ENCODE measurements around the gene ZNF630. TPM values are rescaled to one million over a fixed set of nuclear protein-coding genes. Genes with fewer than 3 reads are reported as not detected.
"Not testable (repeated sequence)": the region's sequence is repeated elsewhere in the genome, so short reads cannot be mapped to it uniquely, and the experiment has no call there.

Gene ZNF630
- total RNA-seq, 1 donor from 2014 or later: 3.1 TPM

- no peak for TF ChIP-seq CTCF (conservative IDR thresholded peaks at IDR 0.05; ENCODE audit: low read depth, low read length)
- no peak for DNase-seq (ENCODE audit: low read depth)
- no peak overlapping the region for H3K4me3 ChIP-seq (ENCODE audit: low read depth, low read length)
Measured at GRCh38 chrX:48030237-48030636, 41.2 kb downstream of the ZNF630 start.

- no peak overlapping the region for H3K4me3 ChIP-seq (ENCODE audit: low read depth, low read length)
- no peak for TF ChIP-seq CTCF (conservative IDR thresholded peaks at IDR 0.05; ENCODE audit: low read depth, low read length)
- DNase-seq (ENCODE audit: low read depth): no peak
Measured at GRCh38 chrX:48028091-48028490, 43.3 kb downstream of the ZNF630 start.

GRCh38 chrX:48027545-48027944, 43.9 kb downstream of the ZNF630 start:
- not testable (repeated sequence) for DNase-seq (ENCODE audit: low read depth); H3K4me3 ChIP-seq (ENCODE audit: low read depth, low read length)

GRCh38 chrX:48025561-48025960, 45.9 kb downstream of the ZNF630 start:
- DNase-seq (ENCODE audit: low read depth): no peak
- TF ChIP-seq CTCF (conservative IDR thresholded peaks at IDR 0.05; ENCODE audit: low read depth, low read length): peak; percentile 58

GRCh38 chrX:48022738-48023137, 48.7 kb downstream of the ZNF630 start:
- no peak overlapping the region for H3K4me3 ChIP-seq (ENCODE audit: low read depth, low read length)
- no peak for DNase-seq (ENCODE audit: low read depth)
- TF ChIP-seq CTCF (conservative IDR thresholded peaks at IDR 0.05; ENCODE audit: low read depth, low read length): no peak

More at GRCh38 chrX:48025561-48025960, 45.9 kb downstream of the ZNF630 start:
- no peak overlapping the region for H3K4me3 ChIP-seq (ENCODE audit: low read depth, low read length)

GRCh38 chrX:48022100-48022499, 49.3 kb downstream of the ZNF630 start:
- peak overlapping the region; percentile 54 for H3K4me3 ChIP-seq (ENCODE audit: low read depth, low read length)
- no peak for TF ChIP-seq CTCF (conservative IDR thresholded peaks at IDR 0.05; ENCODE audit: low read depth, low read length)
- DNase-seq (ENCODE audit: low read depth): no peak

- no peak for TF ChIP-seq CTCF (conservative IDR thresholded peaks at IDR 0.05; ENCODE audit: low read depth, low read length)
- no peak for DNase-seq (ENCODE audit: low read depth)
- H3K4me3 ChIP-seq (ENCODE audit: low read depth, low read length): peak overlapping the region; percentile 54
Measured at GRCh38 chrX:48021026-48021900, 50.2 kb downstream of the ZNF630 start.

- DNase-seq (ENCODE audit: low read depth): not testable (repeated sequence)
- H3K4me3 ChIP-seq (ENCODE audit: low read depth, low read length): peak overlapping the region; percentile 54
Measured at GRCh38 chrX:48020472-48020871, 51.0 kb downstream of the ZNF630 start.

GRCh38 chrX:48019892-48020291, 51.5 kb downstream of the ZNF630 start:
- not testable (repeated sequence) for DNase-seq (ENCODE audit: low read depth); H3K4me3 ChIP-seq (ENCODE audit: low read depth, low read length)

- DNase-seq (ENCODE audit: low read depth); H3K4me3 ChIP-seq (ENCODE audit: low read depth, low read length): not testable (repeated sequence)
Measured at GRCh38 chrX:48016583-48017310, 54.7 kb downstream of the ZNF630 start.

- H3K4me3 ChIP-seq (ENCODE audit: low read depth, low read length); DNase-seq (ENCODE audit: low read depth): not testable (repeated sequence)
Measured at GRCh38 chrX:48009445-48009960, 61.9 kb downstream of the ZNF630 start.
